HG03342 (cell line): ENCODE results near the gene BCAS3.

Source experiments
- ATAC-seq: cut with Tn5 transposase; IDR thresholded peaks from one replicate; pipeline ENCODE4 v1.9.1; 2021; ENCODE audit warnings: mild to moderate bottlenecking, moderate library complexity; ENCODE audit not compliant: unreplicated experiment

The BCAS3 gene

GRCh38 chr17:61368049-61368831 is 690.6 kb downstream of the BCAS3 start:
- no peak for ATAC-seq

- ATAC-seq = no peak
Measured at GRCh38 chr17:61368832-61369450, 691.3 kb downstream of the BCAS3 start.

DNA sequence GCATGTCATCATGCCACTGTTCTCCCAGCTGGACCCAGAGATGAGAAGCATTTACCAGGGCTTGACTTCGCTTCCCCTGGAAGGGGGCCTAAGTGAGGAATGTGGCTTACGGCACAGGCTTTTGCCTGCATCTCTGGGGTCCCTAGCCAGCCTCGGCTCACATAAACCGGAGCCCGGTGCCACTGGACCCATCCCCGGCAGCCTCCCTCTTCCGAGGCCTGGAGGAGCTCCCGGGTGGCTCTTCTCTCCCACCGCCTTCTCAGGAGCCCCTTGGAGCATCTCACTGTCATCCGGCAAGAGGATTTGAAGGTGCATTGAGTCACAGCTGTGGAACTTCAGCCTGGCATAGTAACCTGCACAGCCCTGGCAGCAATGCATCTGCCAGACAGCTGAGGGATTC is 692.1 kb downstream of the BCAS3 start:
- no peak for ATAC-seq

DNA sequence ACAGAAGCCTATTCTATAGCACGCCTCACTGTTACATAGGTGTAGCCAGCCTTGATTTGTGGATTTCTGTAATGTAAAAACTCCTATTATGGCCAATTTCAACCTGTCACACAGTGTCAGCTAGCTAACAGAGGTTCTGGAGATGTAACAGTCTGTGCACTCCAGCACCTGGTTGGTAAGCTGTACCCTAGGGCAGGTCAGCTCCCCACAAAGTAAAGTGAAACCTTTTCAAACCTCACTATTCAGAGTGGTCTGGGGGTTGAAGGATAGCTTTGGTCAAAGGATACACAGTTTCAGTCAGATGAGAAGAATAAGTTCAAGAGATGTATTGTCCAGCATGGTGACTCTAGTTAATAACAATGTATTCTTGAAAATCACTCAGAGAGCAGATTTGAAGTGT is 693.5 kb downstream of the BCAS3 start:
- ATAC-seq = no peak

GRCh38 chr17:61371606-61372005 is 694.0 kb downstream of the BCAS3 start:
- ATAC-seq = no peak

DNA sequence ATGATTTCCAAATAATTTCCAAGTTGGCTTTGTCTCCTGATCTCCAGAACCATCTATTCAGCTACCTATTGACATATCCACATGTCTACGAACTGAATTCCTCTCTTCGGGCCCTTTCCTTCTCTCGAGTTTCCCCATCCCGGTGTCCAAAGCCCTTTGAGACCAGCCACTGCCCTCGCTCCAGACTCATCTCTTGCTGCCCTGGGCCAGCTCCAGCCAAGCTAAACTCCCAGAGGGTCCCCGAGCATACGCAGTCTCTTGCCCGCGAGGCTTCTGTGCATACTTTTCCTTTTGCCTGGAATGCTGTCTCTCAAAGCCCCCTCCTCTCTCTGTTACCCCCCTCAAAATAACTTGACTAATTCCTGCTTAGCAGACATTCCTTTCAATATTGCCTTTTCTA is 694.8 kb downstream of the BCAS3 start:
- ATAC-seq = no peak

- ATAC-seq = no peak
Measured at GRCh38 chr17:61376931-61377838, 699.5 kb downstream of the BCAS3 start.

GRCh38 chr17:61378658-61379456 is 701.2 kb downstream of the BCAS3 start:
- ATAC-seq = no peak

- no peak for ATAC-seq
Measured at GRCh38 chr17:61379457-61380216, 702.0 kb downstream of the BCAS3 start.

GRCh38 chr17:61380217-61380835 is 702.7 kb downstream of the BCAS3 start:
- ATAC-seq = no peak

GRCh38 chr17:61380836-61381525 is 703.3 kb downstream of the BCAS3 start:
- ATAC-seq = no peak

DNA sequence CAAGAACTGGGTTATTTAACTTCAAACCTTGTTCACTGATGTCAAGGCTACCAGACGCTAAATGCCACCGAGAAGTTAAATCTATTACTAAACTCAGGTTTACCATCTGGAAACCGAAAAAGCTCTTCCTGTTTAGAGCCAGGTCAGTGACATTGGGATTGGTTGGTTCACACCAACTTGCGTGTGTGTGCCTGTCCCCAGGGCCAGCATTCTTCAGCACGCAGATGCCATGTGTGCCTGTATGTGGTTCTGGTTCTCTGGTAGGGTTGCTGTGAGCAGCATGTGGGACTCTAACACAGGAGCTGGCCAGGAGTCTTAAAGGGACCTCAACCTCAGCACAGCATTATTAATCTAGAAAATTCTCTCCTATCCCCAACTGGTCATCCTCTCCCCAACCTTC is 703.9 kb downstream of the BCAS3 start:
- no peak for ATAC-seq

GRCh38 chr17:61382796-61383688 is 705.4 kb downstream of the BCAS3 start:
- no peak for ATAC-seq

DNA sequence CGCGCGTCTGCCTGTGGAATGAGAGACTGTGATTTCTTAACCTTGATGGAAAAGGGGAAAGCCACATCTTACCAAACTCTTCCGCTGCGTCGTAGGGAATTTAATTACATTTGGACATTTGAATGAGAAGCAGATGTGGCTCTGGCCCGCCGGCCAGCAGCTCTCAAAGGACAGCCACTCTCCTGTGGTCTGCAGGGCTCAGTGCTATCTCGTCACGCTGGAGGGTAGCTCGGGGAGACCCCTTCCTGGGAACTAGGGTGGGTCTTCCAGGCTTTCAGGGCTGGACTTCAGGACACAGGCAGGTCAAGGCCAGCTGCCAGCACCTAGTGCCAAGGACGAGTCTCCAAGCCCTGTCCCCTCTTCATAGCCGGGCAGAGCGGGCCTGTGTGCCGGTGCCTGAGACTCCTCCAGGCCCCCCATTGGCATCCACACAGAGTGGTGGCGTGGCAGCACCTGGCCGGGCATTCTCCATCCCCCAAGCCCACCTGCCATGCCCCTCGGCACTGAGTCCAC is 706.1 kb downstream of the BCAS3 start:
- no peak for ATAC-seq

GRCh38 chr17:61384354-61384691 is 706.7 kb downstream of the BCAS3 start:
- ATAC-seq = no peak

DNA sequence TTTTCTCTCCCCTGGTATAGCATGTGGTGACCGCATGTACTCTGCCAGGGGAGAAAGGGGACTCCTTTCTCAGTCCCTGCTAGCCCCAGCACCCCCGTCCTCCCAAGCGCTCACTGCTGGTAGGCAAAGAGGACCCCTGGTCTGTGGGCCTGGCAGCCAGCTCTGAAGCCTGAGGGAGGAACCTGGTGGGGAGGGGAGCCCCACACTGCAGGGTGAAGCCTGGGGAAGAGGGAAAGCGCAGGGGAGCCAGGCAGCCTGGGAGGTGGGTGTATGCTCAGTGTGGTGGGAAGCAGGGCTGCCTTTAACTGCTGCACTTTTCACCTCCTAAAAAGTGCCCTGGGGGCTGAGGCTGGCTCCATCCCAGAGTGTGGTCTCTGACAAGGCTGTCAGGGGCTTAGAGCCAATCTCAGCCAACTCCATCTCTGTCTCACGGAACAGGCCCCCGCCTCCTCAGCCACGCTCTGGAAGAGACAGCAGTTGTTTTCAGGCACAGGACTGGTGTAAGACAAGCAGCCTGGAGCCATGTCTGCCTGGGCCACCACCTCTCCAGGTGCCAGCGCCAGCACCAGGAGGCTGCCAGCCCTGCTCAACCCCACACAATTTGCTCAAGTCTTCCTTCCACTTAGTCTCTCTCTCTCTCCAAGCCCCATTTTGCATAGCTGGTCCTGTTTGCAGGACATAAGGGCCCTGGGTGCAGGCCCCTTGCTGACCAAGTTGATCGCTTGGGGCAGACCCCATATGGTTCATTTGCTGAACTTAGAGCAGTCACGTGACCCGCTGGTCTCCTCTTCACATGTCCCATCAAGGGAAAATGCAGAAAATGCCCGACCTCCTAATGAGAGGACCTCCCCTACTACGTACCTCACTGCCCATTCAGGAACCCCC is 707.3 kb downstream of the BCAS3 start:
- no peak for ATAC-seq
